HCT116 (cell line): ENCODE data around the gene LSMEM2. TPM values are rescaled to one million over a fixed set of nuclear protein-coding genes. Genes with fewer than 3 reads are reported as not detected.
A peak's percentile ranks its signal among the peaks of the same experiment; 100 is the strongest.

ENCODE experiments used
- ATAC-seq: fragments of 200-7000 bp; cut with Tn5 transposase; 2 replicates; pipeline ENCODE4 v1.9.1; 2020; ENCODE audit warnings: mild to moderate bottlenecking, moderate library complexity
- BruUV-seq: library from RNA; stranded (reverse); fragments of 400-500 nt; replicated peaks from 2 replicates; lab custom pipeline; 2021; lab: Mats Ljungman, UMichigan
- CTCF ChIA-PET: fragments of 300-600 bp; sonication (Branson Sonifier 250); formaldehyde crosslinking; loops from one replicate; lab custom pipeline; 2021; ENCODE audit warnings: antibody characterized with exemption; lab: Charles Lee
- POLR2A ChIA-PET: fragments of 300-600, 350-600 bp; sonication (Branson Sonifier 250); formaldehyde crosslinking; loops from one replicate; lab custom pipeline; 2021; ENCODE audit warnings: antibody characterized with exemption; lab: Charles Lee
- RAD21 ChIA-PET, 2 experiments: fragments of 300-600 bp; sonication (Branson Sonifier 250); formaldehyde crosslinking; loops; one replicate each; lab custom pipeline; 2023; ENCODE audit warnings: low total read pairs in 2 of 2; ENCODE audit not compliant: uncharacterized antibody in 2 of 2, unreplicated experiment in 2 of 2, low non-redundant PET in 1 of 2; lab: Charles Lee
- DNase-seq: peaks from one replicate; pipeline ENCODE4 v3.0.0-alpha.2; 2010; ENCODE audit warnings: low read depth, low spot score
- H2AFZ ChIP-seq: fragments of 200-600 bp; shearing (Covaris generic), sonication (generic); 2 replicates; pipeline ENCODE4 v1.6.1; 2017; ENCODE audit warnings: low read depth, mixed run types, mixed read lengths, antibody characterized with exemption, low read length; ENCODE audit not compliant: poor library complexity, severe bottlenecking
- H3K27ac ChIP-seq: 2 replicates; pipeline ENCODE4 v1.5.1; 2012; ENCODE audit warnings: low read depth, low read length
- H3K27me3 ChIP-seq: fragments of 200-600 bp; sonication (generic); 2 replicates; pipeline ENCODE4 v1.6.1; 2016; ENCODE audit warnings: mixed run types, low read length, mixed read lengths; ENCODE audit not compliant: insufficient read depth
- H3K36me3 ChIP-seq, 2 experiments: fragments of 200-500 bp in 1 of 2; fragments of 200-600 bp in 1 of 2; sonication (Bioruptor generic) in 1 of 2; sonication (generic) in 1 of 2; 2 replicates each; pipeline versions ENCODE4 v1.5.1 to v1.6.1; 2014 to 2016; ENCODE audit warnings: low read length in 2 of 2, inconsistent platforms in 1 of 2, mixed read lengths in 1 of 2, mixed run types in 1 of 2; ENCODE audit not compliant: insufficient read depth in 2 of 2, control insufficient read depth in 1 of 2
- H3K4me1 ChIP-seq, 2 experiments: fragments of 200-600 bp in 1 of 2; sonication (generic) in 1 of 2; 2 replicates each; pipeline versions ENCODE4 v1.5.1 to v1.6.1; 2012 to 2017; ENCODE audit warnings: low read length in 2 of 2, inconsistent platforms in 1 of 2, mild to moderate bottlenecking in 1 of 2, mixed read lengths in 1 of 2, mixed run types in 1 of 2, moderate library complexity in 1 of 2; ENCODE audit not compliant: insufficient read depth in 2 of 2, control insufficient read depth in 1 of 2
- H3K4me2 ChIP-seq: fragments of 200-600 bp; sonication (generic); 2 replicates; pipeline ENCODE4 v1.6.1; 2017; ENCODE audit warnings: mixed run types, low read length, mixed read lengths
- H3K4me3 ChIP-seq, 2 experiments: fragments of 200-600 bp in 1 of 2; sonication (generic) in 1 of 2; replicated peaks in 1 of 2; 2 replicates each; pipeline ENCODE4 v1.5.1; 2011 to 2016; ENCODE audit warnings: low read length in 2 of 2, control low read depth in 1 of 2, low read depth in 1 of 2, mild to moderate bottlenecking in 1 of 2, mixed read lengths in 1 of 2, mixed run types in 1 of 2
- H3K79me2 ChIP-seq: fragments of 200-600 bp; sonication (generic); 2 replicates; pipeline ENCODE4 v1.6.1; 2017; ENCODE audit warnings: mild to moderate bottlenecking, mixed run types, low read length, moderate library complexity, mixed read lengths; ENCODE audit not compliant: insufficient read depth
- H3K9ac ChIP-seq: fragments of 200-600 bp; sonication (generic); 2 replicates; pipeline ENCODE4 v1.6.1; 2016; ENCODE audit warnings: low read length, mixed read lengths
- H3K9me2 ChIP-seq: fragments of 200-600 bp; sonication (generic), shearing (Covaris generic); 2 replicates; pipeline ENCODE4 v1.6.1; 2017; ENCODE audit warnings: mixed run types, mild to moderate bottlenecking, moderate library complexity; ENCODE audit not compliant: insufficient read depth
- H3K9me3 ChIP-seq, 2 experiments: fragments of 200-500 bp in 1 of 2; fragments of 200-600 bp in 1 of 2; sonication (Bioruptor generic) in 1 of 2; sonication (generic) in 1 of 2; 2 replicates each; pipeline ENCODE4 v1.6.1; 2014 to 2017; ENCODE audit warnings: low read length in 2 of 2, mixed read lengths in 2 of 2, inconsistent platforms in 1 of 2, low read depth in 1 of 2, mild to moderate bottlenecking in 1 of 2, mixed run types in 1 of 2, moderate library complexity in 1 of 2; ENCODE audit not compliant: control insufficient read depth in 1 of 2, insufficient read depth in 1 of 2
- H4K20me1 ChIP-seq: fragments of 200-600 bp; sonication (generic), shearing (Covaris generic); 2 replicates; pipeline ENCODE4 v1.6.1; 2017; ENCODE audit warnings: mixed run types, mild to moderate bottlenecking, moderate library complexity; ENCODE audit not compliant: insufficient read depth
- CBX3 ChIP-seq: IDR thresholded peaks from 2 replicates; pipeline ENCODE4 v1.6.1; 2012; ENCODE audit warnings: low read depth
- CEBPB ChIP-seq: IDR thresholded peaks from 2 replicates; pipeline ENCODE4 v1.6.1; 2012; ENCODE audit warnings: low read depth
- EGR1 ChIP-seq: IDR thresholded peaks from 2 replicates; pipeline ENCODE4 v1.6.1; 2012; ENCODE audit warnings: low read depth
- ELF1 ChIP-seq: IDR thresholded peaks from 2 replicates; pipeline ENCODE4 v1.6.1; 2012; ENCODE audit warnings: low read depth, borderline replicate concordance
- EZH2 ChIP-seq: fragments of 200-600 bp; sonication (generic); IDR thresholded peaks from 2 replicates; pipeline ENCODE4 v1.6.1; 2017; ENCODE audit warnings: antibody characterized with exemption, mixed run types
- EZH2phosphoT487 ChIP-seq: fragments of 200-600 bp; IDR thresholded peaks from 2 replicates; pipeline ENCODE4 v1.6.1; 2018; ENCODE audit warnings: antibody characterized with exemption, borderline replicate concordance
- FOSL1 ChIP-seq: IDR thresholded peaks from 2 replicates; pipeline ENCODE4 v1.6.1; 2012; ENCODE audit warnings: low read depth
- JUND ChIP-seq: IDR thresholded peaks from 2 replicates; pipeline ENCODE4 v1.6.1; 2012
- POLR2A ChIP-seq: IDR thresholded peaks from 2 replicates; pipeline ENCODE4 v1.7.0; 2011; ENCODE audit warnings: borderline replicate concordance; ENCODE audit not compliant: insufficient read depth, insufficient read length; ENCODE audit errors: extremely low read depth
- POLR2AphosphoS5 ChIP-seq: IDR thresholded peaks from 2 replicates; pipeline ENCODE4 v1.6.1; 2011; ENCODE audit warnings: mild to moderate bottlenecking, low read depth, low read length, moderate library complexity
- RAD21 ChIP-seq: IDR thresholded peaks from 2 replicates; pipeline ENCODE4 v1.6.1; 2012; ENCODE audit warnings: low read depth, mild to moderate bottlenecking
- SP1 ChIP-seq: IDR thresholded peaks from 2 replicates; pipeline ENCODE4 v1.6.1; 2012; ENCODE audit warnings: low read depth
- SRF ChIP-seq: IDR thresholded peaks from 2 replicates; pipeline ENCODE4 v1.6.1; 2012; ENCODE audit warnings: low read depth
- YY1 ChIP-seq: IDR thresholded peaks from 2 replicates; pipeline ENCODE4 v1.6.1; 2011; ENCODE audit warnings: low read length, low read depth, moderate library complexity, mild to moderate bottlenecking; ENCODE audit not compliant: insufficient replicate concordance; ENCODE audit errors: extremely low read depth
- ZFX ChIP-seq: fragments of 450-650 bp; IDR thresholded peaks from 2 replicates; pipeline ENCODE4 v1.6.1; 2017
- ZNF274 ChIP-seq: fragments of 200-500 bp; sonication (Bioruptor generic); IDR thresholded peaks from 2 replicates; pipeline ENCODE4 v1.6.1; 2014; ENCODE audit warnings: mild to moderate bottlenecking, low read depth, low read length, inconsistent platforms
- intact Hi-C: fragments of 100-400 bp; cut with micrococcal nuclease; formaldehyde crosslinking; loops from 2 replicates; pipeline ENCODE4 v1.10.0; 2022
- total RNA-seq: library from RNA; stranded (reverse); gene quantifications from one replicate; pipeline ENCODE4 v1.2.1, GENCODE V29; 2021; ENCODE audit not compliant: unreplicated experiment
- TF ChIP-seq, protein P1 (sequence below), 3 experiments: fragments of 200-600 bp in 1 of 3; sonication (generic) in 1 of 3; IDR thresholded peaks in 2 of 3; conservative IDR thresholded peaks in 1 of 3; 2 replicates each; pipeline ENCODE4 v1.5.1; 2012 to 2017; ENCODE audit warnings: low read depth in 2 of 3, low read length in 2 of 3, antibody characterized with exemption in 1 of 3, borderline replicate concordance in 1 of 3, control low read depth in 1 of 3, mild to moderate bottlenecking in 1 of 3, mixed read lengths in 1 of 3, mixed run types in 1 of 3, moderate library complexity in 1 of 3; ENCODE audit not compliant: insufficient read depth in 1 of 3
- TF ChIP-seq, protein P2 (sequence below): IDR thresholded peaks from 2 replicates; pipeline ENCODE4 v1.6.1; 2012
- TF ChIP-seq, protein P3 (sequence below): IDR thresholded peaks from 2 replicates; pipeline ENCODE4 v1.6.1; 2011; ENCODE audit warnings: mild to moderate bottlenecking, low read length, moderate library complexity; ENCODE audit not compliant: insufficient replicate concordance; ENCODE audit errors: extremely low read depth
- TF ChIP-seq, protein P4 (sequence below): IDR thresholded peaks from 2 replicates; pipeline ENCODE4 v1.6.1; 2012

The LSMEM2 gene
- total RNA-seq, 1 experiment from 2014 or later, result not detected

DNA sequence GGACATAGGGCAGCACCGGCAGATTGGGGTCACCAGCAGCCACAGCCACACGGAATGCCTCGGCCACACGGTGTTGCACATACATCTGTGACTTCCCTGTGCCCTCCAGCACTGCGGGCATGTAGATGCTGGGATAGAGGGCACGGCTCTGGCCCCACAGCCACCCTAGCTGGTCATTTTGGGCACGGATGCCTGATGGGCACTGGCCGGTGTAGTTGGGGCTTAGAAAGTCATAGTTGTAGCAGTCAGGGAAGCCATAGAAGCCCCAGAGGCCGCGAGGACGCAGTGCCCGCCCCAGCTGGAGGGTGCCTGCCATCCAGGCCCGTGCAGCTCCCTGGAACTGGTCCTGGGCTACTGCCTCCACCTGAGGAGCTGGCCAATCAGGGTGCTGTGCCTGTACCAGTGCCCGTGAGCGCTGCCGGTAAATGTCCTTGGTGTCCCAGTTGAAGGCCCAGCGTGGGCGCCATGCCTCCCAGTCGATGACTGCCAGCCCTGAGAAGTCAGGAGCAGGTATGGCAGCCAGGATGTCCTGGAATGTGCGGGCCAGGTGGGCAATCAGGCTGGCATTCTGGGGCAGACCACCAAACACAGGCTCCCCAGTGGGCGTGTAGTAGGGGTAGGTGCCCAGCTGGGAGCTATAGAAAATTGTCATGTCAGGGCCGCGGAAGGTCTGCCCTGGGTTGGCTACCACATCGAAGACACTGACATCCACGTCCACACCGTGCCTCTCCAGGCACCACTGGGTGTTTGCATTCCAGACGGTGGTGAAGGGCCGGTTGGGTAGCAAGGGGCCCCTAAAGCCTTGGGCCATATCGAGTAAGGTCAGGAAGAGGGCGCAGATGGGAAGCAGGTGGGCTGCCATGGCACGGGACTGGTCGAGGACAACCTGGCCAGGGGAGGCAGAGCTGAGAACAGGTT lies 23.5 kb downstream of the LSMEM2 start:
- Histone ChIP-seq H4K20me1 (no peaks in the 10 kb centered on the region), H3K27me3 (no peaks in the 10 kb centered on the region), H3K79me2 (peaks cover 3% of the 10 kb centered on the region; the same call in 1 of the 2 replicates), H3K4me2 (peak overlapping the region; percentile 72), H3K9ac (peak overlapping the region; percentile 49; the same call in 1 of the 2 replicates), H3K9me3 (no peaks in the 10 kb centered on the region), H3K9me2 (no peaks in the 10 kb centered on the region), H3K4me3 (peak overlapping the region; percentile 27 to 37; a peak in 3 of 4 replicates), H3K36me3 (no peaks in the 10 kb centered on the region), H3K27ac (peak overlapping the region; percentile 70)
- no TSS peak for BruUV-seq
- CTCF ChIA-PET, result interaction anchor here (1.5 to 2.7 kb wide), 2 partner anchors 19 to 22 kb away, joined by 8 to 14 read pairs; no protein-coding TSS in a partner anchor
- no peak for DNase-seq
- intact Hi-C loops, result loop anchor here (1.0 kb wide), 1 partner anchor 22 kb away; no protein-coding TSS in a partner anchor
- RAD21 ChIA-PET, result interaction anchor here in 1 of 2 experiments (0.5 kb wide), 1 partner anchor 290 kb away, joined by 3 read pairs; no protein-coding TSS in a partner anchor
- POLR2A ChIA-PET, result interaction anchor here (1.4 kb wide), 1 partner anchor 12 kb away, joined by 5 read pairs; no protein-coding TSS in a partner anchor
- no peak for TF ChIP-seq ZNF274
- no peak for TF ChIP-seq EZH2phosphoT487
- TF ChIP-seq YY1, result no peak
- TF ChIP-seq POLR2A, result no peak
- TF ChIP-seq, protein P1, sequence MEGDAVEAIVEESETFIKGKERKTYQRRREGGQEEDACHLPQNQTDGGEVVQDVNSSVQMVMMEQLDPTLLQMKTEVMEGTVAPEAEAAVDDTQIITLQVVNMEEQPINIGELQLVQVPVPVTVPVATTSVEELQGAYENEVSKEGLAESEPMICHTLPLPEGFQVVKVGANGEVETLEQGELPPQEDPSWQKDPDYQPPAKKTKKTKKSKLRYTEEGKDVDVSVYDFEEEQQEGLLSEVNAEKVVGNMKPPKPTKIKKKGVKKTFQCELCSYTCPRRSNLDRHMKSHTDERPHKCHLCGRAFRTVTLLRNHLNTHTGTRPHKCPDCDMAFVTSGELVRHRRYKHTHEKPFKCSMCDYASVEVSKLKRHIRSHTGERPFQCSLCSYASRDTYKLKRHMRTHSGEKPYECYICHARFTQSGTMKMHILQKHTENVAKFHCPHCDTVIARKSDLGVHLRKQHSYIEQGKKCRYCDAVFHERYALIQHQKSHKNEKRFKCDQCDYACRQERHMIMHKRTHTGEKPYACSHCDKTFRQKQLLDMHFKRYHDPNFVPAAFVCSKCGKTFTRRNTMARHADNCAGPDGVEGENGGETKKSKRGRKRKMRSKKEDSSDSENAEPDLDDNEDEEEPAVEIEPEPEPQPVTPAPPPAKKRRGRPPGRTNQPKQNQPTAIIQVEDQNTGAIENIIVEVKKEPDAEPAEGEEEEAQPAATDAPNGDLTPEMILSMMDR (IDR thresholded peaks at IDR 0.05 in 2 of 3, conservative IDR thresholded peaks at IDR 0.05 in 1 of 3; ENCODE audit: borderline replicate concordance in 1 of 3, insufficient read depth in 1 of 3, low read depth in 2 of 3, low read length in 2 of 3), result no peak
- no peak for TF ChIP-seq POLR2AphosphoS5
- TF ChIP-seq, protein P2, sequence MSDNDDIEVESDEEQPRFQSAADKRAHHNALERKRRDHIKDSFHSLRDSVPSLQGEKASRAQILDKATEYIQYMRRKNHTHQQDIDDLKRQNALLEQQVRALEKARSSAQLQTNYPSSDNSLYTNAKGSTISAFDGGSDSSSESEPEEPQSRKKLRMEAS, result no peak
- TF ChIP-seq EGR1, result no peak
- TF ChIP-seq ELF1, result no peak
- TF ChIP-seq, protein P3, sequence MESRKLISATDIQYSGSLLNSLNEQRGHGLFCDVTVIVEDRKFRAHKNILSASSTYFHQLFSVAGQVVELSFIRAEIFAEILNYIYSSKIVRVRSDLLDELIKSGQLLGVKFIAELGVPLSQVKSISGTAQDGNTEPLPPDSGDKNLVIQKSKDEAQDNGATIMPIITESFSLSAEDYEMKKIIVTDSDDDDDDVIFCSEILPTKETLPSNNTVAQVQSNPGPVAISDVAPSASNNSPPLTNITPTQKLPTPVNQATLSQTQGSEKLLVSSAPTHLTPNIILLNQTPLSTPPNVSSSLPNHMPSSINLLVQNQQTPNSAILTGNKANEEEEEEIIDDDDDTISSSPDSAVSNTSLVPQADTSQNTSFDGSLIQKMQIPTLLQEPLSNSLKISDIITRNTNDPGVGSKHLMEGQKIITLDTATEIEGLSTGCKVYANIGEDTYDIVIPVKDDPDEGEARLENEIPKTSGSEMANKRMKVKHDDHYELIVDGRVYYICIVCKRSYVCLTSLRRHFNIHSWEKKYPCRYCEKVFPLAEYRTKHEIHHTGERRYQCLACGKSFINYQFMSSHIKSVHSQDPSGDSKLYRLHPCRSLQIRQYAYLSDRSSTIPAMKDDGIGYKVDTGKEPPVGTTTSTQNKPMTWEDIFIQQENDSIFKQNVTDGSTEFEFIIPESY, result no peak
- TF ChIP-seq CEBPB, result no peak
- no peak for TF ChIP-seq FOSL1
- no peak for TF ChIP-seq SP1
- TF ChIP-seq SRF, result no peak
- no peak for TF ChIP-seq CBX3
- no peak for TF ChIP-seq RAD21
- no peak for TF ChIP-seq EZH2
- no peak for TF ChIP-seq ZFX
- TF ChIP-seq, protein P4, sequence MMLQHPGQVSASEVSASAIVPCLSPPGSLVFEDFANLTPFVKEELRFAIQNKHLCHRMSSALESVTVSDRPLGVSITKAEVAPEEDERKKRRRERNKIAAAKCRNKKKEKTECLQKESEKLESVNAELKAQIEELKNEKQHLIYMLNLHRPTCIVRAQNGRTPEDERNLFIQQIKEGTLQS, result no peak
- no peak for TF ChIP-seq JUND
- TF ChIP-seq, all 23 proteins: peak for 0
- Histone ChIP-seq H2AFZ (no peak overlapping the region), H3K4me1 (peaks cover 21 to 53% of the 10 kb centered on the region in 2 experiments)
- no peak for ATAC-seq
